Psoas muscle (tissue), 8 donors: ENCODE measurements around the gene CDK11B. TPM values are rescaled to one million over a fixed set of nuclear protein-coding genes. Genes with fewer than 3 reads are reported as not detected.

Experiments used
- ATAC-seq, 4 donors: fragments of 200-7000 bp; cut with Tn5 transposase; one replicate each; pipeline ENCODE4 v1.9.1; 2020; ENCODE audit warnings: moderate library complexity in 3 of 4, mild to moderate bottlenecking in 2 of 4
- DNase-seq, 2 donors: peaks; one replicate each; pipeline ENCODE4 v3.0.0-alpha.2; 2020
- H3K27ac ChIP-seq: fragments of 200-600 bp; one replicate; pipeline ENCODE4 v1.8.0; 2022
- H3K27me3 ChIP-seq, 3 donors: fragments of 200-600 bp in 1 of 3; one replicate each; pipeline versions ENCODE4 v1.6.1 to v1.8.0; 2013 to 2022; ENCODE audit warnings: low read length in 2 of 3, mild to moderate bottlenecking in 2 of 3, moderate library complexity in 1 of 3; ENCODE audit not compliant: insufficient read depth in 3 of 3
- H3K36me3 ChIP-seq, 2 donors: fragments of 200-600 bp in 1 of 2; one replicate each; pipeline versions ENCODE4 v1.6.1 to v1.8.0; 2013 to 2022; ENCODE audit warnings: low read depth in 1 of 2, mild to moderate bottlenecking in 1 of 2, moderate library complexity in 1 of 2; ENCODE audit not compliant: insufficient read depth in 1 of 2
- H3K4me1 ChIP-seq: fragments of 200-600 bp; one replicate; pipeline ENCODE4 v1.8.0; 2022
- H3K4me3 ChIP-seq: fragments of 200-600 bp; one replicate; pipeline ENCODE4 v1.8.0; 2022; ENCODE audit warnings: mild to moderate bottlenecking
- H3K9me3 ChIP-seq: fragments of 200-600 bp; one replicate; pipeline ENCODE4 v1.8.0; 2022
- WGBS, 3 donors: extraction: QIAGEN DNeasy Blood & Tissue Kit; methylation state at CpG; one replicate each; pipeline versions ENCODE4 v1.1.6 to v1.1.7; 2013; 5-methylcytosine and 5-hydroxymethylcytosine counted together
- intact Hi-C, 2 donors: fragments of 100-400 bp; cut with DNase I; formaldehyde crosslinking; loops; one replicate each; pipeline versions ENCODE4 v1.11.0 to v1.14.2; 2022
- polyA plus RNA-seq, 3 donors: library from polyadenylated mRNA; stranded (reverse); fragments of 200-250 nt; gene quantifications; one replicate each; pipeline ENCODE4 v1.2.3, GENCODE V29; 2013
- total RNA-seq, 4 donors: library from RNA; stranded (reverse); fragmentation: NEBNext Ultra II Directional in 2 of 4; extraction: Animal tissue kit (Norgen Biotek cat#: 25700) in 2 of 4; gene quantifications; one replicate each; pipeline versions ENCODE4 v1.2.1 to v1.2.4, GENCODE V29; 2021 to 2023
- TF ChIP-seq, protein P1 (sequence below): fragments of 200-600 bp; IDR thresholded peaks from one replicate; pipeline ENCODE4 v1.8.0; 2022; ENCODE audit warnings: antibody characterized with exemption
- donor health status: healthy with polysubstance abuse.
- donor health status: DM: no; HTN: no; CAD: no; lungs with moderate emphysema.
- donor health status: Bipolar disorder and iron deficiency.
- donor health status: healthy.
- donor health status: DM: yes; HTN: yes; CAD: no.
- donor health status: DM: no; HTN: no; CAD: no.
- donor health status: DM: no; HTN: no; CAD: no.
- donor health status: DM: yes; HTN: yes; CAD: no.

Gene CDK11B
- total and polyA plus RNA-seq, 7 donors = 30.6 to 72.8 (median 42.1) TPM

DNA sequence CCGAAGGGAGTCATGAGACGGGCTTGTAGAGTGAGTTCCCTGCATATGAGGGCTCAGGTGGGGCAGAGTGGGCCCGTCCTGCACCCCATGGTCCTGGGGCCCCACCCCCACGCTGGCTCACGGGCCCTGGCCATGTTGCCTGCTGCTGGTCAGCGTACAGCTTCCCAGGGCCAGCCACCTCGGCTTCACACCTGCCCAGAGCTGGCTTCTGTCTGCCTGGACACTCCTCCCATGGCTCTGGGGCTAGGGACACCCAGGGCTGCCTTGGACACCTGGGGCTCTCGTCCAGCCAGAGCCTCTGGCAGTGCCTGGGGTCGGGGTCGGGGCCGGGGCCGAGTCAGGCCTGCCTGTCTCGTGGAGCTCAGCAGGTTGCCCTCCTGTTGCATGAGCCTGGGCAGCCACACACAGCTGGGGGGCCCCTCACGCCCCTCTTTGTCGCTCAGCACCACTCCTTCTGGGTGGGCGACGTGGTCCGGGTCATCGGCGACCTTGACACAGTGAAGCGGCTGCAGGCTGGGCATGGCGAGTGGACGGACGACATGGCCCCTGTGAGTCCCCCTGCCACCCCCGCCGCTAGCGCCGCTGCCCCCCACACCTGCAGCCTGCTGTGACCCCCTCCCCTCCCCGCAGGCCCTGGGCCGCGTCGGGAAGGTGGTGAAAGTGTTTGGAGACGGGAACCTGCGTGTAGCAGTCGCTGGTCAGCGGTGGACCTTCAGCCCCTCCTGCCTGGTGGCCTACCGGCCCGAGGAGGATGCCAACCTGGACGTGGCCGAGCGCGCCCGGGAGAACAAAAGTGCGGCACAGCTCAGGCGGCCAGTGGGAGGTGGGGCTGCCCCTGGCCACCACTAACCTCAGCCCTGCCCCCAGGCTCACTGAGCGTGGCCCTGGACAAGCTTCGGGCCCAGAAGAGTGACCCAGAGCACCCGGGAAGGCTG lies 32.3 kb downstream of the CDK11B start:
- Histone ChIP-seq H3K27me3 (no peaks in the 10 kb centered on the region), H3K4me1 (peaks cover 29% of the 10 kb centered on the region), H3K9me3 (no peaks in the 10 kb centered on the region), H3K36me3 (peaks cover 4 to 51% of the 10 kb centered on the region in 2 donors), H3K27ac (no peak overlapping the region), H3K4me3 (no peak overlapping the region)
- intact Hi-C loops = no loop called here
- TF ChIP-seq, protein P1, sequence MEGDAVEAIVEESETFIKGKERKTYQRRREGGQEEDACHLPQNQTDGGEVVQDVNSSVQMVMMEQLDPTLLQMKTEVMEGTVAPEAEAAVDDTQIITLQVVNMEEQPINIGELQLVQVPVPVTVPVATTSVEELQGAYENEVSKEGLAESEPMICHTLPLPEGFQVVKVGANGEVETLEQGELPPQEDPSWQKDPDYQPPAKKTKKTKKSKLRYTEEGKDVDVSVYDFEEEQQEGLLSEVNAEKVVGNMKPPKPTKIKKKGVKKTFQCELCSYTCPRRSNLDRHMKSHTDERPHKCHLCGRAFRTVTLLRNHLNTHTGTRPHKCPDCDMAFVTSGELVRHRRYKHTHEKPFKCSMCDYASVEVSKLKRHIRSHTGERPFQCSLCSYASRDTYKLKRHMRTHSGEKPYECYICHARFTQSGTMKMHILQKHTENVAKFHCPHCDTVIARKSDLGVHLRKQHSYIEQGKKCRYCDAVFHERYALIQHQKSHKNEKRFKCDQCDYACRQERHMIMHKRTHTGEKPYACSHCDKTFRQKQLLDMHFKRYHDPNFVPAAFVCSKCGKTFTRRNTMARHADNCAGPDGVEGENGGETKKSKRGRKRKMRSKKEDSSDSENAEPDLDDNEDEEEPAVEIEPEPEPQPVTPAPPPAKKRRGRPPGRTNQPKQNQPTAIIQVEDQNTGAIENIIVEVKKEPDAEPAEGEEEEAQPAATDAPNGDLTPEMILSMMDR = no peak
- DNase-seq = peak; percentile 15 to 49
- 88 to 93% (median 91%) methylated on average over 41 to 48 of the region's 48 CpGs for WGBS, 3 donors
- no peak for ATAC-seq

DNA sequence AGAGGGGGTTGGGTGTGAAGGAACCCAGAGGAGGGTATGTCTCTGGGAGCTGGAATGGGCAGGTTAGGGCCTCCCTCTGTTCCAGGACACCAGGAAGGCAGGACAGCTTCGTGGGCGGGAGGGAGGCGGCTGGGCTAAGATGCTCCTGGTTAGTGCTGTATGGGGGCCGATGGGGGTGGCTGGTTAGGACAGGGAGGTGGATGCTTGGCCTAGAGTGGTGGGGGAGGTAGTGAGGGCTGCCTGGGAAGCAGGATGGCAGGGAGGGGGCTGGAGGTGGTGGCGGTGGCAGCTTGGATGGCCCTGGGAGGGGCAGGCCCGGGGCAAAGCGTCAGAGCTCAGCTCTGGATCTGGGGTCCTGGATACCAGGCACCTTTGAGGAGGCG lies 33.0 kb downstream of the CDK11B start:
- WGBS, 3 donors = 86 to 97% (median 95%) methylated on average over 8 of the region's 8 CpGs
- no peak overlapping the region for H3K4me3 ChIP-seq

DNA sequence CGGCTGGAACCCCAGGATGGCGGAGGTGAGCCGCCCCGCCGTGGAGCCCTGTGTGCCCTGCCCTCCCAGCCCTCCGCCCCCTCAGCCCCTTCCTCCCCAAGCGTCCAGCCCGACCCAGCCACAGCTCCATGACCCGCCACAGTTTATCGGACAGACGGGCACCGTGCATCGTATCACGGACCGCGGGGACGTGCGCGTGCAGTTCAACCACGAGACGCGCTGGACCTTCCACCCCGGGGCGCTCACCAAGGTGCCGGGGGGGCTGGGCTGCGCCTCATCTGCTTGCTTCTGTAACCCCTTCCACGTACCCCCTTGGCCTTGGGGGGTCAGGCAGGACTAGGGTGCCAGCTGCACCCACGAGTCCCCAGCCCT lies 33.4 kb downstream of the CDK11B start:
- DNase-seq (peak in 1 of 2 donors; percentile 40), ATAC-seq (no peak)
- H3K36me3 ChIP-seq = peaks cover 4 to 51% of the 10 kb centered on the region in 2 donors
- H3K4me3 ChIP-seq = no peak overlapping the region
- H3K9me3 ChIP-seq = no peaks in the 10 kb centered on the region
- TF ChIP-seq, protein P1 = no peak
- 90 to 92% (median 90%) methylated on average over 23 to 28 of the region's 28 CpGs for WGBS, 3 donors
- H3K27me3 ChIP-seq = no peaks in the 10 kb centered on the region
- intact Hi-C loops = no loop called here
- H3K27ac ChIP-seq = no peak overlapping the region
- H3K4me1 ChIP-seq = peaks cover 40% of the 10 kb centered on the region

More for the DNA sequence above, 33.0 kb downstream of the CDK11B start:
- Histone ChIP-seq H3K27me3 (no peaks in the 10 kb centered on the region), H3K4me1 (peaks cover 35% of the 10 kb centered on the region), H3K36me3 (peaks cover 4 to 51% of the 10 kb centered on the region in 2 donors), H3K9me3 (no peaks in the 10 kb centered on the region), H3K27ac (no peak overlapping the region)
- DNase-seq (peak in 1 of 2 donors; percentile 47), ATAC-seq (no peak)
- TF ChIP-seq, protein P1 = no peak
- intact Hi-C loops = no loop called here

DNA sequence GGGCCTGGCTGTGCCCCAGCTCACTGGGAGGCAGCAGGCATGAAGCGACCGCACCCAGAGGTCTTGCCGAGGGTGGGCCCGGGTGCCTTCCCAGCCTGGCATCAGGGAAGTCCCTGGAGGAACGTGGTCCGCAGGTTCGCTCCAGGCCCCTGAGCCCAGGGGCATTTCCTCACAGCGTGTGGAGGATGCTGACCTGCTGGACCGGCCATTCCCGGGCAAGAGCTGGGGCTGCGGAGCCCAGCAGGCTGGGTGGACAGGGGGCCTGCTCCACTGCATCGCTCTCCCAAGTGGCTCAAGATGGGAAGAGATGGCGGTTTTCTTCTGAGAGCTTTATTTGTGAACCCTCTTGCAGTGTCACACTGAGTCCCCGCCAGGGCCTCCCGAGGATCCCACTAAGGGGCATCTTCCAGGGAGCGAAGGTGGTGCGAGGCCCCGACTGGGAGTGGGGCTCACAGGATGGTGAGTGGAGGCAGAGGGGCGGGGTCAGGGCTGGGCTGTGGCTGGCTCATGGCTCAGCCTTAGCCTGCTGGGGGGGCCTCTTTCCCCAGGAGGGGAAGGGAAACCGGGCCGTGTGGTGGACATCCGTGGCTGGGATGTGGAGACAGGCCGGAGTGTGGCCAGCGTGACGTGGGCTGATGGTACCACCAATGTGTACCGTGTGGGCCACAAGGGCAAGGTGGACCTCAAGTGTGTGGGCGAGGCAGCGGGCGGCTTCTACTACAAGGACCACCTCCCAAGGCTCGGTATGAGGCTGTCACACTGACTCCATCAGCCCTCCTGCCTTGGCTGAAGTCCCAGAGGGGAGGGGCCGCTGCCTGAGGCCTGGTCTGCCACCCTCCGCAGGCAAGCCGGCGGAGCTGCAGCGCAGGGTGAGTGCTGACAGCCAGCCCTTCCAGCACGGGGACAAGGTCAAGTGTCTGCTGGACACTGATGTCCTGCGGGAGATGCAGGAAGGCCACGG lies 34.1 kb downstream of the CDK11B start:
- Histone ChIP-seq H3K4me1 (peaks cover 46% of the 10 kb centered on the region), H3K9me3 (no peaks in the 10 kb centered on the region), H3K4me3 (no peak overlapping the region), H3K36me3 (peaks cover 4 to 51% of the 10 kb centered on the region in 2 donors), H3K27me3 (no peaks in the 10 kb centered on the region), H3K27ac (no peak overlapping the region)
- 77 to 82% (median 81%) methylated on average over 37 to 38 of the region's 38 CpGs for WGBS, 3 donors
- peak; percentile 21 to 54 for DNase-seq
- TF ChIP-seq, protein P1 = no peak
- no peak for ATAC-seq
- intact Hi-C loops = no loop called here
